ENCODE results near the gene RAPGEF1.
"Not testable (repeated sequence)": the region's sequence is repeated elsewhere in the genome, so short reads cannot be mapped to it uniquely, and the experiment has no call there.

RAPGEF1 gene

DNA sequence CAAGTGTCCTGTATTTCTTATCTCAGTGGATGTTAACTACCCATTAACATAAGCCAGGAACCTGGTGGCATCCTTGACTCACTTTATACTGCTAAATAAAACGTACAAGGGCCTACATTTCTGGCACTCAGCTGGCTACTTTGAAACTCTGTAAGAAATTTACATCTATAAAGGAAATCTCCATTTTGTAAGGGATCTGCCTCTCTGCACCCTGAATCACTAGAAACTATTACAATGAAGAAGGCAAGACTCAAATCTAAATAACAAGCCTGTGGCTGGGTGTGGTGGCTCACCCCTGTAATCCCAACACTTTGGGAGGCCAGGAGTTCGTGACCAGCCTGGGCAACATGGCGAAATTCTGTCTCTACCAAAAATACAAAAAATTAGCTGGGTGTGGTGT is 51.5 kb downstream of the RAPGEF1 start:
- CTCF ChIA-PET: interaction anchor here (1.3 kb wide), 1 partner anchor 9 kb away, joined by 4 read pairs; no protein-coding TSS in a partner anchor
- H3K9me3 ChIP-seq (ENCODE audit: control extremely low read depth in 1 of 5, control insufficient read depth in 4 of 5, insufficient read depth in 2 of 5, low read depth in 1 of 5, low read length in 4 of 5): no peaks in the 10 kb centered on the region
- H3K4me3 ChIP-seq (ENCODE audit: control insufficient read depth in 1 of 7, extremely low read depth in 1 of 7, insufficient read depth in 4 of 7, low read depth in 2 of 7, low read length in 6 of 7): no peak overlapping the region
- POLR2A ChIA-PET: interaction anchor here (0.8 kb wide), 1 partner anchor 10 kb away, joined by 3 read pairs; no protein-coding TSS in a partner anchor
- no peak overlapping the region for H3K27ac ChIP-seq (ENCODE audit: insufficient read depth in 1 of 2, low read depth in 1 of 2, low read length in 2 of 2, poor library complexity in 1 of 2, severe bottlenecking in 2 of 2)
- H3K36me3 ChIP-seq (ENCODE audit: control insufficient read depth in 4 of 4, insufficient read depth in 4 of 4, low read length in 3 of 4): peaks cover 0 to 3% (median 0%) of the 10 kb centered on the region in 4 experiments
- H3K4me1 ChIP-seq (ENCODE audit: control extremely low read depth in 1 of 4, control insufficient read depth in 4 of 4, insufficient read depth in 4 of 4, low read length in 3 of 4): peaks cover 0 to 3% (median 1%) of the 10 kb centered on the region in 4 experiments
- WGBS (ENCODE audit: insufficient coverage): 92% methylated on average over 2 of the region's 3 CpGs
- no peaks in the 10 kb centered on the region for H3K27me3 ChIP-seq (replicated peaks in 2 of 5; ENCODE audit: control insufficient read depth in 4 of 5, insufficient read depth in 5 of 5, low read length in 4 of 5)
- DNase-seq: no peak

DNA sequence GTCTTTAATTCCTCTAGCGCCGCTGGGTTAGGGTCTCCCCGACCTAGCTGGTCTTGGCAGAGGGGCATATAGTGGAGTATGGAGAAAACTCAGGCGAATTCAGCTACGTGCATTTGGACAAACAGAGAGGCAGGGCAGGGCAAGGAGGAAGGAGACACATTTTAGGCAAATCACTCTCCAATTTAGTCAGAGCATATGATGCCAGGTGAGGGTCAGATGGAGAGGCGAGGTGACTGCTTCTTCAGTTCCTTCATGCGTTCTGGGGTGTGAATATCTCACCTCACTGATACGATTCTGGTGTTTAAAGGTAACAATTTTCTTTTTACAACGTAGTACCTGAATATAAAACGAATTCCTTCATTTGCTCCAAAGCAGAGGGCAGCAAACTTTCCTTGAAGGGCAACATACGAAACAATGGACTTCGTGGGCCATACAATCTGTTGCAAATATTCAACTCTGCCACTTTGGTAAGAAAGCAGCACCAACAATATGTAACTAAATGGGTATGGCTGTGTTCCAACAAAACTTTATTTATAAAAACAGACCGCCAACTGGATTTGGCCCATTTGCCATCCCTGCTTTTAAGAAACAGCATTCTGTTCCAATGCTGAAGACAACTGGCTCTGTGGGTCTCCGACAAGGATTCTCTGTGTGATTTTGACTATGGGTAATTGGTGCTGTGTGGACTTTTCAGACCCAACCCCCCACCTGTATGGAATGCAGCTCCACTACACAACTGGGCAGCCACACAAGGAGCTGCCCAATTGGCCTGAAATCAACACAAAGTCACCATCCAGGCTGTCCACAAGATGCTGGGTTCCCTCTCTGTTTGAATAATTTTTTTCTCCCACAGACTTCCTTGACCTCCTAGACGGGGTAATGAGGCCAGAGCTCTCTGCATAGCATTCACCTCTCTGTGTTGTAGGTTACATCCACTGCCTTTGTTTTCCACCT is 53.8 kb downstream of the RAPGEF1 start:
- no peaks in the 10 kb centered on the region for H3K9me3 ChIP-seq (ENCODE audit: control extremely low read depth in 1 of 5, control insufficient read depth in 4 of 5, insufficient read depth in 2 of 5, low read depth in 1 of 5, low read length in 4 of 5)
- 97% methylated on average over 6 of the region's 15 CpGs for WGBS (ENCODE audit: insufficient coverage)
- no peak overlapping the region for H3K4me3 ChIP-seq (ENCODE audit: control insufficient read depth in 1 of 7, extremely low read depth in 1 of 7, insufficient read depth in 4 of 7, low read depth in 2 of 7, low read length in 6 of 7)
- ChIA-PET POLR2A (no interaction called here), CTCF (no interaction called here)
- H3K36me3 ChIP-seq (ENCODE audit: control insufficient read depth in 4 of 4, insufficient read depth in 4 of 4, low read length in 3 of 4): peaks cover 0 to 3% (median 0%) of the 10 kb centered on the region in 4 experiments
- no peaks in the 10 kb centered on the region for H3K27me3 ChIP-seq (replicated peaks in 2 of 5; ENCODE audit: control insufficient read depth in 4 of 5, insufficient read depth in 5 of 5, low read length in 4 of 5)
- H3K4me1 ChIP-seq (ENCODE audit: control extremely low read depth in 1 of 4, control insufficient read depth in 4 of 4, insufficient read depth in 4 of 4, low read length in 3 of 4): peaks cover 0 to 14% (median 12%) of the 10 kb centered on the region in 4 experiments
- DNase-seq: no peak
- H3K27ac ChIP-seq (ENCODE audit: insufficient read depth in 1 of 2, low read depth in 1 of 2, low read length in 2 of 2, poor library complexity in 1 of 2, severe bottlenecking in 2 of 2): no peak overlapping the region

DNA sequence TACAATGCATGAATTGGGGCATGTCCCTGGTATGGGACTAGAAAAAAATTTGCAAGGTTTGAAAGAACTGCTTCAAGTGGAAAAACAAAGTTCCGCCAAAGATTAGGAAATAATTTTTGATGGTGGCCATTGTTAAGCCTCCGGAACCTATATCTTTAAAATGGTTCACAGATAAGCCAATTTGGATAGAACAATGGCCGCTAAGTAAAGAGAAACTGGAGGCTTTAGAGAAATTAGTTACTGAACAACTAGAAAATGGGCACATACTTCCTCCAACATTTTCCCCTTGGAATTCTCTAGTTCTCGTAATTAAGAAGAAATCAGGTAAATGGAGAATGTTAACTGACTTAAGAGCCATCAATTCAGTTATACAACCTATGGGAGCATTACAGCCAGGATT is 56.8 kb downstream of the RAPGEF1 start:
- H3K9me3 ChIP-seq (ENCODE audit: control extremely low read depth in 1 of 5, control insufficient read depth in 4 of 5, insufficient read depth in 2 of 5, low read depth in 1 of 5, low read length in 4 of 5); POLR2A ChIA-PET; H3K36me3 ChIP-seq (ENCODE audit: control insufficient read depth in 4 of 4, insufficient read depth in 4 of 4, low read length in 3 of 4); H3K4me3 ChIP-seq (ENCODE audit: control insufficient read depth in 1 of 7, extremely low read depth in 1 of 7, insufficient read depth in 4 of 7, low read depth in 2 of 7, low read length in 6 of 7); DNase-seq; H3K27me3 ChIP-seq (replicated peaks in 2 of 5; ENCODE audit: control insufficient read depth in 4 of 5, insufficient read depth in 5 of 5, low read length in 4 of 5); H3K27ac ChIP-seq (ENCODE audit: insufficient read depth in 1 of 2, low read depth in 1 of 2, low read length in 2 of 2, poor library complexity in 1 of 2, severe bottlenecking in 2 of 2): not testable (repeated sequence)
- WGBS (ENCODE audit: insufficient coverage): 100% methylated on average over 1 of the region's 4 CpGs
- H3K4me1 ChIP-seq (ENCODE audit: control extremely low read depth in 1 of 4, control insufficient read depth in 4 of 4, insufficient read depth in 4 of 4, low read length in 3 of 4): peaks cover 5 to 28% (median 24%) of the 10 kb centered on the region in 4 experiments
- CTCF ChIA-PET: interaction anchor here (1.3 kb wide), 1 partner anchor 12 kb away, joined by 3 read pairs; no protein-coding TSS in a partner anchor

DNA sequence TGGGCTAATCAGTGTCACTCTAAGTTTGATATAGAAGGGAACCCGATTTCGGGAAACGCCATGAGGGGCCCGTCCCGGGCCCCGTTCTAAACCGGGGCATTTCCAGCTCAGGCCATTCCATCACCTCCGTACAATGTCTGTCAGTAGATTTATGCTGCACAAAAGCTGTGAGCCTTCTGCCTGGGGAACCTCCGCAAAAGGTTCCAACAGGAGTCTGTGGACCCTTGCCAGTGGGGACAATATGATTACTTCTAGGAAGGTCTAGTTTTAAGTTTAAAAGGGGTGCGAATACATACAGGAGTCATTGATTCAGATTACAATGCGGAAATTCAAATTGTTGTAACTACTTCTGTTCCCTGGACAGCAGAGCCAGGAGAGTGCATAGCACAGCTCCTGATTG is 57.6 kb downstream of the RAPGEF1 start:
- Histone ChIP-seq H3K36me3 (ENCODE audit: control insufficient read depth in 4 of 4, insufficient read depth in 4 of 4, low read length in 3 of 4) (peaks cover 0 to 3% (median 0%) of the 10 kb centered on the region in 4 experiments), H3K9me3 (ENCODE audit: control extremely low read depth in 1 of 5, control insufficient read depth in 4 of 5, insufficient read depth in 2 of 5, low read depth in 1 of 5, low read length in 4 of 5) (no peaks in the 10 kb centered on the region), H3K27me3 (replicated peaks in 2 of 5; ENCODE audit: control insufficient read depth in 4 of 5, insufficient read depth in 5 of 5, low read length in 4 of 5) (no peaks in the 10 kb centered on the region), H3K4me1 (ENCODE audit: control extremely low read depth in 1 of 4, control insufficient read depth in 4 of 4, insufficient read depth in 4 of 4, low read length in 3 of 4) (peaks cover 14 to 36% (median 32%) of the 10 kb centered on the region in 4 experiments), H3K27ac (ENCODE audit: insufficient read depth in 1 of 2, low read depth in 1 of 2, low read length in 2 of 2, poor library complexity in 1 of 2, severe bottlenecking in 2 of 2) (no peak overlapping the region), H3K4me3 (ENCODE audit: control insufficient read depth in 1 of 7, extremely low read depth in 1 of 7, insufficient read depth in 4 of 7, low read depth in 2 of 7, low read length in 6 of 7) (peak overlapping the region in 1 of 7 experiments; percentile 23)
- POLR2A ChIA-PET: interaction anchor here (0.6 kb wide), 1 partner anchor 37 kb away, joined by 4 read pairs; no protein-coding TSS in a partner anchor
- DNase-seq: no peak
- CTCF ChIA-PET: interaction anchor here (1.1 to 3.9 kb wide), 4 partner anchors 13 to 92 kb away, joined by 3 to 27 read pairs (median 8); no protein-coding TSS in a partner anchor
- 25% methylated on average over 9 of the region's 11 CpGs for WGBS (ENCODE audit: insufficient coverage)

DNA sequence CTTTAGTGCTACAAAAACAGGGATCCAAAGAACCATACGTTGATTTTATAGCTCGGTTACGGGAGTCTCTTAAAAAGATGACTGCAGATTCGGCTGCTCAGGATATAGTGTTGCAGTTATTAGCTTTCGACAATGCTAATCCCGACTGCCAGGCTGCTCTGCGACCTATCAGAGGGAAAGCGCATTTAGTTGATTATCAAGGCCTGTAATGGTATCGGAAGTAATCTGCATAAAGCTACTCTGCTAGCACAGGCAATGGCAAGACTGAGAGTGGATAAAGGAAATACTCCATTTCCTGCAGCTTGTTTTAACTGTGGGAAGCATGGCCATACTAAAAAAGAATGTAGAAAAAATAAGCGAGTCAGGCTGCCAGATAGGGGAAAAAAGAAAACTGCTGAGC is 58.0 kb downstream of the RAPGEF1 start:
- not testable (repeated sequence) for H3K27me3 ChIP-seq (replicated peaks in 2 of 5; ENCODE audit: control insufficient read depth in 4 of 5, insufficient read depth in 5 of 5, low read length in 4 of 5); DNase-seq; H3K27ac ChIP-seq (ENCODE audit: insufficient read depth in 1 of 2, low read depth in 1 of 2, low read length in 2 of 2, poor library complexity in 1 of 2, severe bottlenecking in 2 of 2); H3K36me3 ChIP-seq (ENCODE audit: control insufficient read depth in 4 of 4, insufficient read depth in 4 of 4, low read length in 3 of 4); H3K9me3 ChIP-seq (ENCODE audit: control extremely low read depth in 1 of 5, control insufficient read depth in 4 of 5, insufficient read depth in 2 of 5, low read depth in 1 of 5, low read length in 4 of 5)
- H3K4me1 ChIP-seq (ENCODE audit: control extremely low read depth in 1 of 4, control insufficient read depth in 4 of 4, insufficient read depth in 4 of 4, low read length in 3 of 4): peaks cover 18 to 41% (median 37%) of the 10 kb centered on the region in 4 experiments
- peak overlapping the region in 1 of 7 experiments; percentile 23 for H3K4me3 ChIP-seq (ENCODE audit: control insufficient read depth in 1 of 7, extremely low read depth in 1 of 7, insufficient read depth in 4 of 7, low read depth in 2 of 7, low read length in 6 of 7)
- ChIA-PET POLR2A (interaction anchor here (0.6 kb wide), 1 partner anchor 38 kb away, joined by 4 read pairs; no protein-coding TSS in a partner anchor), CTCF (interaction anchor here (1.1 to 3.9 kb wide), 5 partner anchors 13 to 91 kb away, joined by 3 to 27 read pairs (median 7); no protein-coding TSS in a partner anchor)
- WGBS (ENCODE audit: insufficient coverage): 39% methylated on average over 6 of the region's 10 CpGs

DNA sequence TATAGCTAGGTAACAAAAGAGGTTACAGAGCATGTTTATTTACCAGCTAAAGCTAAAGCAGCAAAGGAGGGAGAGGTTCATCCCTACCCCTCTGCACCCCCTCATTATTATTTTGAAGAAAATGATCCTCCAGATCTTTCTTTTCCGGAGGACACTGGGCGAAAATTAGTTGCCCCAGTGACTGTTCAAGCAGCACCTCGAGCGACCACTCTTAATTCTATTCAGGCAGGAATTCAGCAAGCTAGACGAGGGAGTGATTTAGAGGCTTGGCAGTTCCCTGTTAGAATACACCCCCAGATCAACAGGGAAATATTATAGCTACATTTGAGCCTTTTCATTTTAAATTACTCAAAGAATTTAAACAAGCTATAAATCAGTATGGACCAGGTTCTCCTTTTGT is 58.8 kb downstream of the RAPGEF1 start:
- DNase-seq: not testable (repeated sequence)

More for the DNA sequence above, 58.8 kb downstream of the RAPGEF1 start:
- peaks cover 23 to 48% (median 44%) of the 10 kb centered on the region in 4 experiments for H3K4me1 ChIP-seq (ENCODE audit: control extremely low read depth in 1 of 4, control insufficient read depth in 4 of 4, insufficient read depth in 4 of 4, low read length in 3 of 4)
- H3K27me3 ChIP-seq (replicated peaks in 2 of 5; ENCODE audit: control insufficient read depth in 4 of 5, insufficient read depth in 5 of 5, low read length in 4 of 5); H3K4me3 ChIP-seq (ENCODE audit: control insufficient read depth in 1 of 7, extremely low read depth in 1 of 7, insufficient read depth in 4 of 7, low read depth in 2 of 7, low read length in 6 of 7); H3K36me3 ChIP-seq (ENCODE audit: control insufficient read depth in 4 of 4, insufficient read depth in 4 of 4, low read length in 3 of 4); H3K27ac ChIP-seq (ENCODE audit: insufficient read depth in 1 of 2, low read depth in 1 of 2, low read length in 2 of 2, poor library complexity in 1 of 2, severe bottlenecking in 2 of 2); H3K9me3 ChIP-seq (ENCODE audit: control extremely low read depth in 1 of 5, control insufficient read depth in 4 of 5, insufficient read depth in 2 of 5, low read depth in 1 of 5, low read length in 4 of 5); POLR2A ChIA-PET: not testable (repeated sequence)
- CTCF ChIA-PET: interaction anchor here (0.7 to 3.9 kb wide), 7 partner anchors 12 to 91 kb away, joined by 3 to 27 read pairs (median 4); no protein-coding TSS in a partner anchor
- 100% methylated on average over 3 of the region's 5 CpGs for WGBS (ENCODE audit: insufficient coverage)

Data from common myeloid progenitor, CD34-positive (primary cell).